Prostate gland (tissue), 2 donors: ENCODE results near the gene TLE2. TPM values are rescaled to one million over a fixed set of nuclear protein-coding genes. Genes with fewer than 3 reads are reported as not detected.

Experiments used
- DNase-seq: peaks from one replicate; pipeline ENCODE4 v3.0.0-alpha.2; 2019; ENCODE audit warnings: low spot score
- H3K27ac ChIP-seq, 2 donors: fragments of 200-600 bp; sonication (generic); 2 replicates each; pipeline ENCODE4 v1.5.1; 2017 to 2019
- H3K27me3 ChIP-seq: fragments of 200-600 bp; sonication (generic); replicated peaks from 2 replicates; pipeline ENCODE4 v1.5.1; 2019; ENCODE audit not compliant: insufficient read depth
- H3K36me3 ChIP-seq, 2 donors: fragments of 200-600 bp; sonication (generic); 1 replicate in 1 of 2; 2 replicates in 1 of 2; pipeline versions ENCODE4 v1.5.1 to v1.8.1; 2017 to 2019
- H3K4me1 ChIP-seq: fragments of 200-600 bp; sonication (generic); replicated peaks from 2 replicates; pipeline ENCODE4 v1.5.1; 2019
- H3K4me3 ChIP-seq, 2 donors: fragments of 200-600 bp; sonication (generic); 2 replicates each; pipeline ENCODE4 v1.5.1; 2017 to 2019
- H3K9me3 ChIP-seq: fragments of 200-600 bp; sonication (generic); 2 replicates; pipeline ENCODE4 v1.5.1; 2017
- POLR2A ChIP-seq: fragments of 450-650 bp; IDR thresholded peaks from one replicate; pipeline ENCODE4 v1.6.1; 2016; ENCODE audit warnings: antibody characterized with exemption, mild to moderate bottlenecking
- POLR2AphosphoS5 ChIP-seq: sonication (generic); formaldehyde crosslinking; IDR thresholded peaks from one replicate; pipeline ENCODE4 v1.6.1; 2017; ENCODE audit warnings: antibody characterized with exemption
- WGBS: methylation state at CpG from one replicate; pipeline ENCODE4 v1.1.5; 2018; 5-methylcytosine and 5-hydroxymethylcytosine counted together
- intact Hi-C: fragments of 100-400 bp; cut with DNase I; formaldehyde crosslinking; loops from one replicate; pipeline ENCODE4 v1.14.2; 2022
- total RNA-seq, 2 donors: library from RNA; depleted of rRNA; stranded (reverse); fragments of >200 nt; gene quantifications; one replicate each; pipeline ENCODE4 v1.1.0, GENCODE V29; 2016
- TF ChIP-seq, protein P1 (sequence below), 4 experiments: fragments of 200-600 bp in 2 of 4; fragments of 450-650 bp in 2 of 4; sonication (generic) in 2 of 4; IDR thresholded peaks; 1 replicate in 3 of 4; 2 replicates in 1 of 4; pipeline ENCODE4 v1.5.1; 2016 to 2019; ENCODE audit warnings: antibody characterized with exemption in 4 of 4, mild to moderate bottlenecking in 2 of 4, moderate library complexity in 2 of 4

The TLE2 gene
- total RNA-seq, 2 donors from 2014 or later = 61.9 to 82.1 TPM

DNA sequence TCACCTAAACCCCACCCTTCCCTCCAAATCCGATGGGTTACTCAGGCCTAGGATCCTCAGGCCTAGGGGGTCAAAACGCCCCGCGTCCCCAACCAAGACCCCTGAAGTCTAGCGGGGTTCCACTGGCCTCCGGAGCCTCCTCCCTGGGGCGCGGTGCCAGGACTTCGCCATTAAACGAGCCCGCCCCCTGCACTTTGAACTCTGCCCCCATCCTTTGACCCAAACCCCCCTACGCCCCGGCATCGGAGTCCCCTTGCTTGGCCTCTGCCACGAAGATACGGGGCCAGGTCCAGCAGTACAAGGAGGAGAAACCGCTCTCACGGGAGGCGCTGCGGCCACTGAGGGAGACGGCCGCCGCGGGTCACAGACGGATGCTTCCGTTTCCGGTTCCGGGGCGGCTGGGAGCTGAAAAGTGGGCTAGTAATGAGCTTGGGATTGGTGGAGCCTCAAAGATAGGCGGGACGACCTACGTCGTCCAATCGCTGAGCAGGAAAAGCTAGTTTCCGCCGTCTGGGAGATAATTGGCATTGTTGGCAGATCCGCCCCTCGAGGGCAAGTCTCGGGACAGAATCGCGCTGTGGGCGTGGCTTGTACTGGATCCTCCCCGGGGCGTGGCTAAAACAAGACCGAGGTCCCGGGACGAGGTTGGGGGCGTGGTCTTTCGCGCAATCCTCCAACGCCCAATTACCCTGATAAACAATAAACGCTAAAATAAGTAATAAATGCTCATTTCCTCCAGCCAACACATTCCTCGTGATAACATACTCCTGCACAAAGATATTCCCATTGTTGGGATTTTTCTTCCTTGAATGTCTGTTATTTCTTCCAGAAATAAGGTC is 78.6 kb downstream of the TLE2 start:
- H3K27ac ChIP-seq = peak overlapping the region; percentile 93 to 96
- DNase-seq = peak; percentile 100
- peak overlapping the region; percentile 72 to 84 for H3K4me3 ChIP-seq
- no peaks in the 10 kb centered on the region for H3K36me3 ChIP-seq
- no peaks in the 10 kb centered on the region for H3K27me3 ChIP-seq
- peaks cover 3% of the 10 kb centered on the region for H3K4me1 ChIP-seq
- peak; percentile 97 for TF ChIP-seq POLR2AphosphoS5
- TF ChIP-seq, protein P1, sequence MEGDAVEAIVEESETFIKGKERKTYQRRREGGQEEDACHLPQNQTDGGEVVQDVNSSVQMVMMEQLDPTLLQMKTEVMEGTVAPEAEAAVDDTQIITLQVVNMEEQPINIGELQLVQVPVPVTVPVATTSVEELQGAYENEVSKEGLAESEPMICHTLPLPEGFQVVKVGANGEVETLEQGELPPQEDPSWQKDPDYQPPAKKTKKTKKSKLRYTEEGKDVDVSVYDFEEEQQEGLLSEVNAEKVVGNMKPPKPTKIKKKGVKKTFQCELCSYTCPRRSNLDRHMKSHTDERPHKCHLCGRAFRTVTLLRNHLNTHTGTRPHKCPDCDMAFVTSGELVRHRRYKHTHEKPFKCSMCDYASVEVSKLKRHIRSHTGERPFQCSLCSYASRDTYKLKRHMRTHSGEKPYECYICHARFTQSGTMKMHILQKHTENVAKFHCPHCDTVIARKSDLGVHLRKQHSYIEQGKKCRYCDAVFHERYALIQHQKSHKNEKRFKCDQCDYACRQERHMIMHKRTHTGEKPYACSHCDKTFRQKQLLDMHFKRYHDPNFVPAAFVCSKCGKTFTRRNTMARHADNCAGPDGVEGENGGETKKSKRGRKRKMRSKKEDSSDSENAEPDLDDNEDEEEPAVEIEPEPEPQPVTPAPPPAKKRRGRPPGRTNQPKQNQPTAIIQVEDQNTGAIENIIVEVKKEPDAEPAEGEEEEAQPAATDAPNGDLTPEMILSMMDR (IDR thresholded peaks at IDR 0.05) = no peak
- TF ChIP-seq POLR2A = peak; percentile 89
- no peaks in the 10 kb centered on the region for H3K9me3 ChIP-seq
- WGBS = under 1% methylated on average over 53 of the region's 53 CpGs
- intact Hi-C loops = no loop called here

DNA sequence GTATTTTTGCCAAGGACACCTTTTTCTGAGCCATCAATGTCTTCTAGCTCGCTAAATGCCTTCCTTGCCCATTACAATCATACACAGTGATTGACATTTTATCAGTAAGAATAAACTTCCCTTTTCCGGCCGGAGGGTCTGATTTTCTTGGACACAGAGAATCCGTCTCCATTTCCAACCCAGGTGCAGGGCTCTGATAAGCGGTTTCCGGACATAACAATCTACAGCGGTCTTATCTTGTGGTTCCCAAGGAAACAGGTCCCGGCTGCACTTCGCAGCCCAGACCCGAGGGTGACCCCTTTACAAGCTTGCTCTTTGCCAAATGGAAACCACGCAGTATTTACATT is 79.2 kb downstream of the TLE2 start:
- WGBS = under 1% methylated on average over 11 of the region's 11 CpGs
- intact Hi-C loops = no loop called here
- DNase-seq = no peak
- peaks cover 3% of the 10 kb centered on the region for H3K4me1 ChIP-seq
- peak overlapping the region; percentile 93 to 96 for H3K27ac ChIP-seq
- no peaks in the 10 kb centered on the region for H3K36me3 ChIP-seq
- no peaks in the 10 kb centered on the region for H3K27me3 ChIP-seq
- no peaks in the 10 kb centered on the region for H3K9me3 ChIP-seq
- TF ChIP-seq, protein P1 (IDR thresholded peaks at IDR 0.05) = peak in 1 of 4 experiments; percentile 6
- no peak for TF ChIP-seq POLR2AphosphoS5
- H3K4me3 ChIP-seq = peak overlapping the region; percentile 72 to 84

Other genes starting within 250 kb of the TLE2 start
- gene SGTA, start 246.0 kb downstream of the TLE2 start, total RNA-seq = 10 to 100 TPM; 72.4 to 87.9 TPM
- gene THOP1, start 243.8 kb downstream of the TLE2 start, total RNA-seq = 100 to 1,000 TPM; 119 to 132 TPM
- gene ZNF554, start 209.4 kb downstream of the TLE2 start, total RNA-seq = 1 to 10 TPM; 4.4 to 8.6 TPM
- gene ZNF555, start 187.8 kb downstream of the TLE2 start, total RNA-seq = 1 to 10 TPM; 5.0 to 6.9 TPM
- gene ZNF556, start 161.9 kb downstream of the TLE2 start, total RNA-seq = under 1 TPM in 1 of 2 donors, not detected in 1; 0.28 TPM
- gene ZNF57, start 128.4 kb downstream of the TLE2 start, total RNA-seq = 10 to 100 TPM in 1 of 2 donors, 1 to 10 TPM in 1; 4.8 to 10.7 TPM
- gene ZNF77, start 84.3 kb downstream of the TLE2 start, total RNA-seq = 1 to 10 TPM; 2.8 to 6.6 TPM
- 1 to 10 TPM; 5.9 to 9.0 TPM for gene TLE6, start 51.7 kb downstream of the TLE2 start, total RNA-seq
- 100 to 1,000 TPM; 546 to 767 TPM for gene TLE5, start 33.2 kb upstream of the TLE2 start, total RNA-seq
- gene GNA11, start 65.1 kb upstream of the TLE2 start, total RNA-seq = 100 to 1,000 TPM in 1 of 2 donors, 10 to 100 TPM in 1; 61.3 to 117 TPM
- gene GNA15, start 106.8 kb upstream of the TLE2 start, total RNA-seq = 10 to 100 TPM; 11.1 to 13.3 TPM
- gene S1PR4, start 149.5 kb upstream of the TLE2 start, total RNA-seq = 1 to 10 TPM in 1 of 2 donors, under 1 TPM in 1; 0.14 to 1.5 TPM
- 10 to 100 TPM; 48.6 to 68.5 TPM for gene NCLN, start 156.7 kb upstream of the TLE2 start, total RNA-seq
- under 1 TPM; 0.36 to 0.80 TPM for gene CELF5, start 195.4 kb upstream of the TLE2 start, total RNA-seq